ENCODE measurements around the gene MAN2C1.
"Not testable (repeated sequence)": the region's sequence is repeated elsewhere in the genome, so short reads cannot be mapped to it uniquely, and the experiment has no call there.

MAN2C1 gene

GRCh38 chr15:75343953-75344352 lies 24.5 kb downstream of the MAN2C1 start:
- DNase-seq (ENCODE audit: low read depth), result not testable (repeated sequence)

- DNase-seq (ENCODE audit: low read depth), result no peak
These were observed 26.2 kb downstream of the MAN2C1 start for GRCh38 chr15:75342221-75342620.

DNA sequence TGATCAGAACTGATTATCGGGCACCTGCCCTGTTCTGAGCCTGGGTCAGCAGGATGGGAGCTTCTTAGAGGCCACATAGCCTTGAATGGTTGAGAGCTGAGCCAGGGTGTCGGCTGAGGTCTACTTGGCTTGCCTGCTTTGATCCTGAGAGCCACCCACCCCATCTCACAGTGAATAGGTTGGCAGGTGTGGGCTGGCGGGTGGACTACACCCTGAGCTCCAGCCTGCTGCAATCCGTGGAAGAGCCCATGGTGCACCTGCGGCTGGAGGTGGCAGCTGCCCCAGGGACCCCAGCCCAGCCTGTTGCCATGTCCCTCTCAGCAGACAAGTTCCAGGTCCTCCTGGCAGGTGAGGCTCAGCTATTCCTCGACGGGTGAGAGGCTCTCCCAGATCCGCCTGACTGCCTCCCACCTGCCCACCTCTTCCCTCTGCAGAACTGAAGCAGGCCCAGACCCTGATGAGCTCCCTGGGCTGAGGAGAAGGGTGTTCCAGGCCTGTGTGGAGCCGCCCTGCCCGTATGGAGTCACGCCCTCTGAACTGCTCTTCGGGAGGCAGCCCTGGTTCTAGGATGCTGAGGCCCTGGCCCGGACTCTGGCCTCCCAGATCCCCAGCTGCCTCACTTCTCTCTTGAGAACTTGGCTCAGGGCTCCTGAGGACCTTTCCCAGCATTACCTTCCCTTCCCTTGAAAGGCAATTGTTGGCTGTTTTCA lies 28.7 kb downstream of the MAN2C1 start:
- DNase-seq (ENCODE audit: low read depth), result no peak

GRCh38 chr15:75338661-75339240 lies 29.7 kb downstream of the MAN2C1 start:
- no peak for DNase-seq (ENCODE audit: low read depth)

GRCh38 chr15:75335705-75336355 lies 32.6 kb downstream of the MAN2C1 start, which contains the start of gene COMMD4:
COMMD4 (plus strand) TSS chr15:75336063; CDS start chr15:75336090, 27 bp downstream.
- peak; percentile 68 for DNase-seq (ENCODE audit: low read depth)

GRCh38 chr15:75335313-75335704 lies 33.1 kb downstream of the MAN2C1 start:
- DNase-seq (ENCODE audit: low read depth), result no peak

- not testable (repeated sequence) for DNase-seq (ENCODE audit: low read depth)
These were observed 34.6 kb downstream of the MAN2C1 start for GRCh38 chr15:75333654-75334419.

- not testable (repeated sequence) for DNase-seq (ENCODE audit: low read depth)
These were observed 36.3 kb downstream of the MAN2C1 start for GRCh38 chr15:75332093-75332492.

GRCh38 chr15:75329571-75329970 lies 38.8 kb downstream of the MAN2C1 start:
- DNase-seq (ENCODE audit: low read depth), result no peak

DNA sequence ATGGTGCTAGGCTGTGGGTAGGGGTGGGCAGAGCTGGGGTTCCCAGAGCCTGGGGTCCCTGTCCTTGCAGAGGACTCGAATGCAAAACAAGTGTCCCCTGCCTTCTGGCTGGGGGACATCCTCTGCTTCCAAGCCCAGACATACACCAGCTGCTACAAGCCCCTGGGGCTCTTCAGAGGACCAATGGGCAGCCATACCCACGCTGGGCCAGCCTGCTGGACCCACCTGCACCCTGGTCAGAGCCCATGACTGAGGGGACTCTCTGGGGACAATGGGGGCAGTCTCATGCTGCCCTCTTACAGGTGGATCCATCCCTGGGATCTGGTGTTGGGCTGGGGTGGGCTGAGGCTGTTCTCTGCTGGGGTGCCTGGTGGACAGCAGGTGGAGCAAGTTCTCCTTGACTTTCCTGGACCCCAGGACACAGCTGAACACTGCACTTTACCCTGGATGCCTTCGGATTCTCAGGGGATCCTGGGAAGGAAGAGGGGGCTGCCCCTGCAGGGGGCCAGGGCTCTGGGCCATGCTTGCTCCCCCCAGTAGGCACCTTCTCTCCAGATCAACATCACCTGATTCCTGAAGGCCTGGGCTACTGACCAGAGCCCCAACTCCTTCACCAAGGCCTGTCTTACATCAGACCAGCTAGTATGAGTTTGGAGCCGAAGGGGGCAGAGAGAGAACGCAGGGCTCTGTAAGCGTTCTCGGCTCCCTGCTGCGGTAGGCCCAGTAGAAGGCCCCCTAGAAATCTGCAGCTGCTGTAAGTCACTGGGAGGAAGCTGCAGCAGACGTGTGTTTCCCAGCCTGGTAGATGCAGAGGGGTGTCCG lies 39.7 kb downstream of the MAN2C1 start:
- no peak for DNase-seq (ENCODE audit: low read depth)

DNA sequence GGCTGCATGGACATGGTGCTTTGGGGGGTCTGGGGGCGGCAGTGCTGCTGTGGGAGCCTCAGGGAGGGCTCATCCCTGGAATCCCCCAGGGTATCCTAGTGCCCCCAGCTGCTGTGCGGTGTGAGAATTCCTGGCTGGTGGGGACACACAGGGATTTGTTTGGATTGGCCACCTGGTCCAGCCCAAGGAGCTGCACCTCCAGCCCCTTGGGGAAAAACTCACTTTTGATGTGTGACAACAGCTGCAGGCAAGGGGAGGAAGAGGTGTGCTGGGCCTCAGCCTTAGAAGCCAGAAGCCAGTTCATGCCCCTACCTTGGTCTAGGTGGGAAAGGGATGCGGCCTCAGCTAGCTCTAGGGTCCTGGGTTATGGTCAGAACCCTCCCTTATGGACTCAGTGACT lies 40.9 kb downstream of the MAN2C1 start:
- no peak for DNase-seq (ENCODE audit: low read depth)

DNA sequence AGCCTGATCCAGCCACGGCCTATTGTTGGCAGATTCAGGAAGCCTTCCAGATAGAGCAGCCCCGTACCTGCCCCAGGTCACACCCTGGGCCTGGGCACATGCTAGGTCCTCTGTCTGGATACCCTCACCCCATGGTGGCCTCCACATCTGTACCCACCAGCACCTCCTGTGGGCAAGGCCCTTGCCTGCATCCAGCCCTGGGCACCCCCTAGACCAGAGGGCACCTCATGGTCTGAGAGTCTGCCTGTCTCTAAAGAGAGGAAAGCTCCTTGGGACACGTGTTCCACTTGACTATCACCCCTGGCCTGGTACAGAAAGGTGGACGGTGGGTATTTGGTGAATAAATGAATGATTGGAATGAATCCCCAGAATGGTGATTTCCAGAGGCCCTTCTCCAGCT lies 41.4 kb downstream of the MAN2C1 start:
- DNase-seq (ENCODE audit: low read depth), result no peak

DNA sequence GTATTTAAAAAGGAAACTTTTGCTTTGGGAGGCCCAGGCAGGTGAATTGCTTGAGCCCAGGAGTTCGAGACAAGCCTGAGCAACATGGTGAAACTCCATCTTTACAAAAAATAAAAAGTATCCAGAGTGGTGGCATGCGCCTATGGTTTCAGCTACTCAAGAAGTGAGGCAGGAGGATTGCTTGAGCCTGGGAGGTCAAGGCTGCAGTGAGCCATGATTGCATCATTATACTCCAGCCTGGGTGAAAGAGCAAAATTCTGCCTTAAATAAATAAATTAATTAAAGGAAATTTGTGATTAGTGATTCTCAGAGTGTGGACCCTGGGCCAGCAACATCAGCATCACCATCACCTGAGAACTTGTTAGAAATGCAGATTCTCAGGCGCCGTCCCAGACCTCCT lies 42.5 kb downstream of the MAN2C1 start:
- no peak for DNase-seq (ENCODE audit: low read depth)

DNA sequence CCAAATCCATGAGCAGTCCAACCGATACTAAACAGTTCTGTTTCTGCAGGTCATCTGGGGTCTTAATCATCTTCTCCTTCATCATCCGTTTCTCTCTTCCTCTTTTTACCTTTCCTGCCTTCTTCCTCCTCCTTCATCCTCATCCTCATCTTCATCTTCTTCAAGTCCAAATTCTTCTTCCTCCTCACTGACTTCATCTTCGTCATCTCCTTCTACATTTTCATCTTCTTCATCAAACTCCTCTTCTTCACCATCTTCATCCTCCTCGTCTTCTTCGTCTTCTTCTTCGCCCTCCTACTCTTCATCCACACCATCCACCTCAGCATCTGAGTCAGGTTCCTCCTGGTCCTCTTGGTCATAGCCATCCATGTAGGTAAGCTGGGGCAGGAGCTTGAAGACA lies 46.7 kb downstream of the MAN2C1 start:
- DNase-seq (ENCODE audit: low read depth), result no peak

GRCh38 chr15:75319231-75319897 lies 49.0 kb downstream of the MAN2C1 start:
- not testable (repeated sequence) for DNase-seq (ENCODE audit: low read depth)

DNA sequence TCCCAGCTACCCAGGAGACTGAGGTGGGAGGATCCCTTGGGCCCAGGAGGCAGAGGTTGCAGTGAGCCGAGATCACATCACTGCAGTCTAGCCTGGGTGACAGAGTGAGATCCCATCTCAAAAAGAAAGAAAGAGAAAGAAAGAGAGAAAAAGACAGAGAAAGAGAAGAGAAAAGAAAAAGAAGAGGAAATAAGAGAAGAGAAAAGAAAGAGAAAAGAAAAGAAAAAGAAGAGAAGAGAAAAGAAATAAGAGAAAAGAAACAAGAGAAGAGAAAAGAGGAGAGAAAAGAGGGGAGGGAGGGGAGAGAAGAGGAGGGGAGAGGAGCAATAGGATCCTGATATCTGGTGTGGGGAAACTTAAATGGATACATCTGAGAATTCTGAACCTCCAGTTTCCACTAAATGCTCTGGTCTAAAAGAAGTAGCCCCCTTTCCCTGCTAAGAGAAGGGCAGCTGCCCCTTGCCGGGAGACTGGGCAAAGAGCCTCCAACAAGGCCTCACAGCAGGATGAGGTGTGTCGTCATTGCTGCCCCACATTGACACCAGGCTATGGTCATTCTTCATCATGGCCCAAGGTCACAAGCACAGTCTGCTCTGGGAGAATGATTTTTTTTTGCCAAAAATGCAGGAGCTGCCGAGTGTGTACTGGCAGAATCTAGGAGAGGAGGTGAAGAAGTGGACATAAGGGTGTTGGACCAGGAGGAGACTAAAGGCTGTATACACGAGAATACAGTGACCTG lies 53.7 kb downstream of the MAN2C1 start:
- no peak for DNase-seq (ENCODE audit: low read depth)

GRCh38 chr15:75313116-75313845 lies 55.1 kb downstream of the MAN2C1 start:
- DNase-seq (ENCODE audit: low read depth), result no peak

DNA sequence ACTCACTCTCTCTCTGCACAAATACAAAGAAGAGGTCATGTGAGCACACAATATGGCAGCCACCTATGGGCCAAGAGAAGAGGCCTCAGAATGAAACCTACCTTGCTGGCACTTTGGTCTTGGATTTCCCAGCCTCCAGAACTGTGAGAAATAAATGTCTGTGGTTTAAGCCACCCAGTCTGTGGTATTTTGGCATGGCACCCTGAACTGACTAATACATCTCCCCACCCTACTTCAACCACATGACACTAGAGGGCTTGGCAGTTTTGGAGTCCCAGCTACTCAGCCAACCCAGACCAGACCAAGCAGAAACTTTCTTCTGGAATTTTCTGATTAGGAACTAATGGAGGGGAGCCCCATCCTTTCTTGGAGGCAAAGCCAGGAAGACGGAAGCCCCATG lies 55.9 kb downstream of the MAN2C1 start:
- DNase-seq (ENCODE audit: low read depth), result not testable (repeated sequence)

DNA sequence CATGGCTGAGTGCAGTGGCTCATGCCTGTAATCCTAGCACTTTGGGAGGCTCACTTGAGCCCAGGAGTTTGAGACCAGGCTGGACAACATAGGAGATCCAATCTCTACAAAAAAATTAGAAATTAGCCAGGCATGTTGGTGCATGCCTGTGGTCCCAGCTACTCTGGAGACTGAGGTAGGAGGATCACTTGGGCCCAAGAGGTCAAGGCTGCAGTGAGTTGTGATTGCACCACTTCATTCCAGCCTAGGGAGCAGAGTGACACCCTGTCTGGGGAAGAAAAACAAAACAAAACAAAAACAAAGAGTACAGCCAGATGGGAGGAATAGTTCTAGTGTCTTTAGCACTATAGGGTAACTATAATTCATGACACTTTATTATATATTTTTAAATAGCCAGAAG lies 58.7 kb downstream of the MAN2C1 start:
- DNase-seq (ENCODE audit: low read depth), result no peak
